Hematopoietic multipotent progenitor cell (in vitro differentiated cells): Measurements from ENCODE around the gene DAP3. TPM values are rescaled to one million over a fixed set of nuclear protein-coding genes. Genes with fewer than 3 reads are reported as not detected.
"Not testable (repeated sequence)": the region's sequence is repeated elsewhere in the genome, so short reads cannot be mapped to it uniquely, and the experiment has no call there.

ENCODE experiments used
- DNase-seq, 3 donors: peaks; one replicate each; pipeline ENCODE4 v3.0.0-alpha.2; 2011 to 2015; ENCODE audit warnings: low read depth in 2 of 3, low spot score in 2 of 3
- total RNA-seq: library from RNA; depleted of rRNA; stranded (reverse); fragments of >200 nt; gene quantifications from one replicate; pipeline ENCODE4 v1.2.3, GENCODE V29; 2012

DAP3 gene
- total RNA-seq, 1 donor, result 51.4 TPM

GRCh38 chr1:155715056-155715455 lies 26.2 kb downstream of the DAP3 start:
- DNase-seq, result not testable (repeated sequence)

GRCh38 chr1:155715777-155716176 lies 26.9 kb downstream of the DAP3 start:
- no peak for DNase-seq

- DNase-seq, result no peak
Observed at GRCh38 chr1:155717041-155717440, 28.1 kb downstream of the DAP3 start.

GRCh38 chr1:155718524-155719115 lies 29.7 kb downstream of the DAP3 start:
- not testable (repeated sequence) for DNase-seq

GRCh38 chr1:155719703-155720102 lies 30.8 kb downstream of the DAP3 start:
- DNase-seq, result no peak

GRCh38 chr1:155725142-155725541 lies 36.3 kb downstream of the DAP3 start:
- DNase-seq, result no peak

- DNase-seq, result peak; percentile 1 to 78 (median 60)
Observed at GRCh38 chr1:155729031-155729898, 40.4 kb downstream of the DAP3 start.

- DNase-seq, result no peak
Observed at GRCh38 chr1:155740995-155741394, 52.1 kb downstream of the DAP3 start.

- DNase-seq, result no peak
Observed at GRCh38 chr1:155741908-155742307, 53.0 kb downstream of the DAP3 start.

- DNase-seq, result no peak
Observed at GRCh38 chr1:155744711-155745283, 55.9 kb downstream of the DAP3 start.

- peak; percentile 70 to 95 (median 95) for DNase-seq
Observed at GRCh38 chr1:155745284-155746228, 56.7 kb downstream of the DAP3 start.

- not testable (repeated sequence) for DNase-seq
Observed at GRCh38 chr1:155747586-155747985, 58.7 kb downstream of the DAP3 start.

- DNase-seq, result not testable (repeated sequence)
Observed at GRCh38 chr1:155748141-155748540, 59.2 kb downstream of the DAP3 start.

- not testable (repeated sequence) for DNase-seq
Observed at GRCh38 chr1:155759017-155759416, 70.1 kb downstream of the DAP3 start.

GRCh38 chr1:155759966-155760630 lies 71.2 kb downstream of the DAP3 start:
- no peak for DNase-seq

GRCh38 chr1:155760751-155761475 lies 72.0 kb downstream of the DAP3 start:
- DNase-seq, result no peak

- peak in 2 of 3 donors; percentile 51 to 76 for DNase-seq
Observed at GRCh38 chr1:155761736-155762405, 73.0 kb downstream of the DAP3 start.

GRCh38 chr1:155763090-155763815 lies 74.4 kb downstream of the DAP3 start:
- DNase-seq, result peak in 1 of 3 donors; percentile 27
